CD14-positive monocyte (primary cell): Measurements from ENCODE around the gene TAF1B. TPM values are rescaled to one million over a fixed set of nuclear protein-coding genes. Genes with fewer than 3 reads are reported as not detected.

Source experiments
- DNase-seq, 3 donors: peaks; one replicate each; pipeline ENCODE4 v3.0.0-alpha.2; 2011 to 2022
- H2AFZ ChIP-seq: 2 replicates; pipeline ENCODE4 v1.6.0; 2012; ENCODE audit warnings: mild to moderate bottlenecking, low read depth, low read length, inconsistent platforms; ENCODE audit not compliant: insufficient read depth, poor library complexity, severe bottlenecking
- H3K27ac ChIP-seq, 2 donors: 1 replicate in 1 of 2; 2 replicates in 1 of 2; pipeline ENCODE4 v1.5.1; 2012 to 2013; ENCODE audit warnings: low read length in 2 of 2, control low read depth in 1 of 2, inconsistent platforms in 1 of 2, low read depth in 1 of 2, mild to moderate bottlenecking in 1 of 2
- H3K27me3 ChIP-seq, 2 donors: one replicate each; pipeline versions ENCODE4 v1.6.0 to v1.6.1; 2011 to 2013; ENCODE audit warnings: low read length in 2 of 2; ENCODE audit not compliant: control insufficient read depth in 2 of 2, insufficient read depth in 2 of 2
- H3K36me3 ChIP-seq, 2 donors: replicated peaks in 1 of 2; 1 replicate in 1 of 2; 2 replicates in 1 of 2; pipeline versions ENCODE4 v1.5.1 to v1.6.1; 2012 to 2013; ENCODE audit warnings: low read length in 2 of 2, control low read depth in 1 of 2, inconsistent platforms in 1 of 2, mild to moderate bottlenecking in 1 of 2; ENCODE audit not compliant: insufficient read depth in 2 of 2, control insufficient read depth in 1 of 2
- H3K4me1 ChIP-seq, 2 donors: 1 replicate in 1 of 2; 2 replicates in 1 of 2; pipeline versions ENCODE4 v1.5.1 to v1.6.1; 2012 to 2013; ENCODE audit warnings: low read length in 2 of 2, control low read depth in 1 of 2, inconsistent platforms in 1 of 2, mild to moderate bottlenecking in 1 of 2, moderate library complexity in 1 of 2; ENCODE audit not compliant: insufficient read depth in 2 of 2, control insufficient read depth in 1 of 2
- H3K4me2 ChIP-seq: replicated peaks from 2 replicates; pipeline ENCODE3; 2012; ENCODE audit warnings: low read length, moderate library complexity, mild to moderate bottlenecking; ENCODE audit not compliant: poor library complexity, severe bottlenecking; ENCODE audit errors: extremely low read depth
- H3K4me3 ChIP-seq, 3 experiments: fragments of 200-600 bp in 1 of 3; sonication (generic) in 1 of 3; replicated peaks in 1 of 3; 1 replicate in 2 of 3; 2 replicates in 1 of 3; pipeline ENCODE4 v1.5.1; 2011 to 2013; ENCODE audit warnings: low read length in 3 of 3, mild to moderate bottlenecking in 3 of 3, control low read depth in 2 of 3, low read depth in 2 of 3, inconsistent platforms in 1 of 3, moderate library complexity in 1 of 3
- H3K79me2 ChIP-seq: 2 replicates; pipeline ENCODE4 v1.6.0; 2012; ENCODE audit warnings: mild to moderate bottlenecking, control low read depth, inconsistent platforms, low read length, moderate library complexity; ENCODE audit not compliant: insufficient read depth
- H3K9ac ChIP-seq: 2 replicates; pipeline ENCODE4 v1.6.0; 2017; ENCODE audit warnings: low read length, mild to moderate bottlenecking; ENCODE audit not compliant: insufficient read depth, poor library complexity, severe bottlenecking
- H3K9me3 ChIP-seq, 2 donors: replicated peaks in 1 of 2; 1 replicate in 1 of 2; 2 replicates in 1 of 2; pipeline versions ENCODE4 v1.5.1 to v1.6.1; 2012 to 2013; ENCODE audit warnings: low read length in 2 of 2, control low read depth in 1 of 2; ENCODE audit not compliant: control insufficient read depth in 1 of 2, insufficient read depth in 1 of 2
- H4K20me1 ChIP-seq: 2 replicates; pipeline ENCODE4 v1.6.0; 2012; ENCODE audit warnings: mild to moderate bottlenecking, low read length, control low read depth, moderate library complexity; ENCODE audit not compliant: insufficient read depth
- H3K27ac Mint-ChIP-seq, 7 donors: one replicate each; pipeline ENCODE4 v1.8.0; 2020; ENCODE audit warnings: mild to moderate bottlenecking in 7 of 7, mixed read lengths in 7 of 7, moderate library complexity in 6 of 7, inconsistent platforms in 2 of 7
- H3K27me3 Mint-ChIP-seq, 3 donors: one replicate each; pipeline ENCODE4 v1.8.0; 2021 to 2022; ENCODE audit warnings: low read depth in 3 of 3, mild to moderate bottlenecking in 3 of 3, mixed read lengths in 3 of 3, moderate library complexity in 3 of 3, inconsistent platforms in 1 of 3
- H3K36me3 Mint-ChIP-seq, 2 donors: one replicate each; pipeline ENCODE4 v1.8.0; 2020; ENCODE audit warnings: mixed read lengths in 2 of 2, inconsistent platforms in 1 of 2, mild to moderate bottlenecking in 1 of 2
- H3K4me1 Mint-ChIP-seq: one replicate; pipeline ENCODE4 v1.8.0; 2020; ENCODE audit warnings: mild to moderate bottlenecking, mixed read lengths
- H3K4me3 Mint-ChIP-seq, 2 donors: one replicate each; pipeline ENCODE4 v1.8.0; 2020; ENCODE audit warnings: mild to moderate bottlenecking in 2 of 2, mixed read lengths in 2 of 2, moderate library complexity in 1 of 2
- H3K9me3 Mint-ChIP-seq, 7 donors: one replicate each; pipeline ENCODE4 v1.8.0; 2020 to 2022; ENCODE audit warnings: mixed read lengths in 7 of 7, mild to moderate bottlenecking in 6 of 7, moderate library complexity in 6 of 7, inconsistent platforms in 2 of 7
- CTCF ChIP-seq: fragments of 200-600 bp; IDR thresholded peaks from one replicate; pipeline ENCODE4 v1.8.0; 2022; ENCODE audit warnings: antibody characterized with exemption, mild to moderate bottlenecking
- WGBS: methylation state at CpG from one replicate; pipeline ENCODE4 v1.1.5; 2013; ENCODE audit warnings: missing lambda C conversion rate; ENCODE audit not compliant: insufficient coverage; 5-methylcytosine and 5-hydroxymethylcytosine counted together
- intact Hi-C, 2 donors: fragments of 100-400 bp; cut with micrococcal nuclease; formaldehyde crosslinking; loops; one replicate each; pipeline versions ENCODE4 v1.15.0 to v1.15.1; 2023
- polyA plus RNA-seq, 3 donors: library from polyadenylated mRNA; depleted of rRNA in 1 of 3; unstranded in 2 of 3; stranded (reverse) in 1 of 3; fragments of 300-500 nt in 2 of 3; fragments of >200 nt in 1 of 3; fragmentation: Illumina TruSeq in 2 of 3; gene quantifications; 1 replicate in 2 of 3; 2 replicates in 1 of 3; pipeline ENCODE4 v1.2.3, GENCODE V29; 2012 to 2021

Gene TAF1B
- polyA plus RNA-seq, 3 donors = 6.0 to 8.4 (median 7.2) TPM

- H3K79me2 ChIP-seq = no peaks in the 10 kb centered on the region
- no peak overlapping the region for H3K27ac ChIP-seq
- H3K36me3 ChIP-seq = no peaks in the 10 kb centered on the region
- no peaks in the 10 kb centered on the region for H3K27me3 ChIP-seq
- no peak overlapping the region for H3K9ac ChIP-seq
- TF ChIP-seq CTCF = no peak
- H3K4me2 ChIP-seq = no peak overlapping the region
- peaks cover 3 to 10% (median 7%) of the 10 kb centered on the region in 3 donors for H3K27me3 Mint-ChIP-seq
- H3K4me1 ChIP-seq = peaks cover 13% of the 10 kb centered on the region in 2 donors
- peaks cover 0 to 5% (median 0%) of the 10 kb centered on the region in 7 donors for H3K9me3 Mint-ChIP-seq
- no peaks in the 10 kb centered on the region for H3K9me3 ChIP-seq
- no peaks in the 10 kb centered on the region for H3K36me3 Mint-ChIP-seq
- H4K20me1 ChIP-seq = no peaks in the 10 kb centered on the region
- H3K27ac Mint-ChIP-seq = peak overlapping the region in 1 of 7 donors; percentile 69
- DNase-seq = no peak
- intact Hi-C loops = no loop called here
- H3K4me1 Mint-ChIP-seq = peaks cover 15% of the 10 kb centered on the region
- no peak overlapping the region for H3K4me3 ChIP-seq
- H3K4me3 Mint-ChIP-seq = no peak overlapping the region
- 76% methylated on average over 8 of the region's 8 CpGs for WGBS
- no peak overlapping the region for H2AFZ ChIP-seq
These were observed 37.6 kb upstream of the TAF1B start for GRCh38 chr2:9805435-9806297.

- H3K27ac ChIP-seq = no peak overlapping the region
- WGBS = 92% methylated on average over 1 of the region's 1 CpG
- H3K4me3 ChIP-seq = no peak overlapping the region
- H3K9me3 Mint-ChIP-seq = peaks cover 0 to 5% (median 0%) of the 10 kb centered on the region in 7 donors
- peaks cover 3 to 10% (median 7%) of the 10 kb centered on the region in 3 donors for H3K27me3 Mint-ChIP-seq
- no peak overlapping the region for H3K4me3 Mint-ChIP-seq
- H3K27ac Mint-ChIP-seq = peak overlapping the region in 1 of 7 donors; percentile 69
- no peak for DNase-seq
- H3K4me1 ChIP-seq = peaks cover 7 to 11% of the 10 kb centered on the region in 2 donors
- no peaks in the 10 kb centered on the region for H3K36me3 Mint-ChIP-seq
- no peak overlapping the region for H3K4me2 ChIP-seq
- H3K9me3 ChIP-seq = no peaks in the 10 kb centered on the region
- no peaks in the 10 kb centered on the region for H3K79me2 ChIP-seq
- H4K20me1 ChIP-seq = no peaks in the 10 kb centered on the region
- H3K27me3 ChIP-seq = no peaks in the 10 kb centered on the region
- no peak overlapping the region for H2AFZ ChIP-seq
- H3K9ac ChIP-seq = no peak overlapping the region
- no peak for TF ChIP-seq CTCF
- intact Hi-C loops = no loop called here
- peaks cover 11% of the 10 kb centered on the region for H3K4me1 Mint-ChIP-seq
- H3K36me3 ChIP-seq = no peaks in the 10 kb centered on the region
These were observed 37.0 kb upstream of the TAF1B start for GRCh38 chr2:9806298-9806610.
